GM18951 (cell line): ENCODE data around the gene VPS39.

ENCODE experiments used
- POLR2A ChIP-seq: IDR thresholded peaks from 4 replicates; pipeline ENCODE4 v1.6.1; 2011; ENCODE audit warnings: mild to moderate bottlenecking; ENCODE audit not compliant: insufficient read length, insufficient read depth; ENCODE audit errors: extremely low read depth
- in situ Hi-C: fragments of 300-500 bp; cut with MboI; formaldehyde crosslinking; loops from one replicate; pipeline ENCODE4 v1.12.0; 2022; ENCODE audit warnings: low sequenced_read_pairs, mixed read lengths, inconsistent platforms; ENCODE audit not compliant: unreplicated experiment

VPS39 gene

DNA sequence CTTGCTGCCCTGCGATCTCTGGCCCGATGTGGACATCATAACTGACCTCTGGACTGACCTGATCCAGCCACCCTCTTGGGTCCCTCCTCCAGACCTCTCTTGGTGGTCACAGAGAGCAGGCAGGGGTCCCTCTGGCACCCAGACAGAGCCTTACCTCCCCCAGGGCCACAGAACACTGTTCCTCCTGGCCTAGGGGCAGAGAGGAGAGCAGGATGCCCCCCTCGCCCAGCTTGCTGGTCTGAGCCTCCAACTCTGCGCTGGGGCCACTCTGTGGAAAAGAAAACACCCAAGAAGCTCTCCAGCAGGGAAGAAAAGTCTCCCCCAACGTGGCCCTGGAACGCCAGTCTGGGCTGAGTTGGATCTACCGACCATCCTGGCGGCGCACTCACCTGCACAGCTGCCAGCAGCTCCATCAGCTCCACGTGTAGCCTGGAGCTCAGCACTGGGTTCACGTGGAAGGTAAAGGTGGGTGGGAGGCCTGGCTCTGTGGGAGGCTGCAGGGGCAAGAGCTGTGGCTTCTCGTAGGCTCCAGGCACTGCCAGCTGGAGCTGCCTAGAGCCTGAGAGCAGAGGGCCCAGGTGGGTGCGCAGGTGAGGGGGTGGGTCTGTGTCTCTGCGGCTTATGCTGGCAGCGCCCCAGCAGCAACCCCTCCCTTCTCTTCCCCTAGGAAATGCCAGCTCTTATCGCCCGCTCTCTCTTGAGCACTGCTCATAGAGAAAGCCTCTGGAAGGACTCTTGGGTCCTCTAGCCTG is 57.7 kb downstream of the VPS39 start:
- no peak for TF ChIP-seq POLR2A
- in situ Hi-C loops, result no loop called here

GRCh38 chr15:42149493-42150218 is 58.4 kb downstream of the VPS39 start:
- no peak for TF ChIP-seq POLR2A
- in situ Hi-C loops, result no loop called here

- in situ Hi-C loops, result no loop called here
- TF ChIP-seq POLR2A, result no peak
Observed at GRCh38 chr15:42148808-42149492, 59.2 kb downstream of the VPS39 start.

- in situ Hi-C loops, result no loop called here
- TF ChIP-seq POLR2A, result no peak
Observed at GRCh38 chr15:42147431-42147735, 60.7 kb downstream of the VPS39 start.

GRCh38 chr15:42146551-42147430 is 61.3 kb downstream of the VPS39 start:
- no peak for TF ChIP-seq POLR2A
- in situ Hi-C loops, result no loop called here

GRCh38 chr15:42145546-42146455 is 62.3 kb downstream of the VPS39 start:
- in situ Hi-C loops, result no loop called here
- no peak for TF ChIP-seq POLR2A

GRCh38 chr15:42144841-42145375 is 63.2 kb downstream of the VPS39 start:
- no peak for TF ChIP-seq POLR2A

GRCh38 chr15:42143866-42144625 is 64.1 kb downstream of the VPS39 start:
- TF ChIP-seq POLR2A, result no peak
- in situ Hi-C loops, result no loop called here

More at GRCh38 chr15:42144841-42145375, 63.2 kb downstream of the VPS39 start:
- in situ Hi-C loops, result no loop called here

DNA sequence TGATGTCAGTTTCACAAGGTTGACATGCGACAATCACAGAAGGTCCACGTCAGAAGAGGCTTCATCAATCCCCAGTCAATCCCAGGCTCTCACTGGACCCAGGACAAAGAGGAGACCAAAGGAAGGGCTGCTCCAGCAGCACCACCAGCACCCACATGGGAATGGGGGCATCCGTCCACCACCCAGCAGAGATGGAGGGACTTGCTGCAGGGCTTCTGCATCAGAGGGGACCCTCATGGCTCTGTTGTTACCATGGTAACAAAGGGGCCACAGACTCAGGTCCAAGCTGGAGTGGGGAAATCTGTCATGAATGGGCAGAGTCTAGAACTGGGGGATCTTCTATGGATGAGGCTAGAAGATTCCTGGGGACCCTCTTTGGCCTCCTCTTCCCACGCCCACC is 64.7 kb downstream of the VPS39 start:
- TF ChIP-seq POLR2A, result no peak
- in situ Hi-C loops, result no loop called here

DNA sequence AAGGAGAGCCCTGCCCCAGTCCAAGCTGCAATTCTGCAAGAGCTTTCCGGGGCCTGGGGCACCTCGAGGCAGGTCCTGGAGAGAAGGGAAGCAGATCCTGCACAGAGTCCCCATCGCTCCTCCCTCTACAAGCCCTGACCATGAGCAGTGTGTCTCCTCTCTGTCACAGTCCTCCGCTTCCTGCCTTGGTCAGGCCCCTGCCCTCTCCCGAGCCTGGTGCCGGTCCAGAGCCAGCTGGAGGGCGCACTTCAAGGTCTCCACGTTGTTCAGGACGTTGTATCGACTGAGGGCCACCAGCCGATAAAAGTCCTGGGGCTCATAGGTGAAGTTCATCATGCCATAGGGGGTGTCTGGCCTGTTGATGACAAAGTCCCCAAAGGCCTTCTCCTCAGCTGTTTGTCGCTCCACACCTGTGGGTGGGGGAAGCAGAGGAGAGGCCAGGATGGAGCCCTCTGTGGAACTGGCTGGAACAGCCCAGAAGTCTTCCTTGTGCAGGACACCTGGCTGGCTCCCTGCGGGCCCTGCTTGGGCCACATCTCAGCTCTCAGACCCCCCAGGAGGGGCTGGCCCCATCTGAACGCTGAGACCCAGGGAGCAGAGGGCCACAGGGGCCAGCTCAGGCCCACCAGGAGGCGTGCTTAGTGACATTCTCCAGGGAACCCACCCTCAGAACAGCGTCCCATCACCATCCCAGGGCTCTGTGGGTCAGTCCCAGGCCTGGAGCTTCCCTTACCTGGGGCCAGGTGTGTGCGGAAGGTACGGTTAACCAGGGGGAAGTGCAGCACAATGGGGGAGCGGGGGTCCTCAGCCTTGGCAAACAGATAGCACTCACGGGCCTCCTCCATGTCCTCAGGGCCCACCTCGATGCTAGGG is 66.1 kb downstream of the VPS39 start:
- in situ Hi-C loops, result no loop called here
- TF ChIP-seq POLR2A, result no peak
